ENCODE results near the gene ELMO1. TPM values are rescaled to one million over a fixed set of nuclear protein-coding genes. Genes with fewer than 3 reads are reported as not detected.

Gene ELMO1
- total RNA-seq, 1 donor from 2014 or later: not detected

DNA sequence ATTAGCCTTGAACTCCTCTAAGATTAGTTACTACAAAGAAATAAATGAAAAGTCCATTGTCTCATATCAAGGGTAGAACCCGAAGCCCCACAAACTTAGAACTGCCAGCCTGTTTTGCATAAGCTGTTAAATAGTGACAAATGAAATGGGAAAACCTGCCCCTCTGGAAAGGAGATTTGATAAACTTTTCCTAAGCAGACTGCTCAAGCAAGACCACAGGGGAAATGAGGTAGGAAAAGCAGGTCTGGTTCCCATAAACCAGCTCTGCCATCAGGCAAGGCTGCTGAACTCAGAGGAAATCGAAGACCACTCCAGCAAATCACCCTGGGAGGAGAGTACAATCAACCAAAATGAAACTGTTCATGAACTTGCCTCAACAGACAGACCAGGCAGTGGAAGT lies 542.8 kb downstream of the ELMO1 start:
- peaks cover 6% of the 10 kb centered on the region for H3K27me3 Mint-ChIP-seq (ENCODE audit: unreplicated experiment)
- no peaks in the 10 kb centered on the region for H3K36me3 Mint-ChIP-seq (ENCODE audit: unreplicated experiment)
- no peak overlapping the region for H3K4me3 Mint-ChIP-seq (ENCODE audit: unreplicated experiment)
- H3K9me3 Mint-ChIP-seq (ENCODE audit: unreplicated experiment): no peaks in the 10 kb centered on the region
- H3K4me1 Mint-ChIP-seq (ENCODE audit: unreplicated experiment): no peaks in the 10 kb centered on the region
- DNase-seq (ENCODE audit: extremely low spot score, unreplicated experiment): no peak
- no peak overlapping the region for H3K27ac Mint-ChIP-seq (ENCODE audit: unreplicated experiment)
- TF ChIP-seq CTCF (IDR thresholded peaks at IDR 0.05): no peak

- Mint-ChIP-seq H3K27ac (ENCODE audit: unreplicated experiment) (no peak overlapping the region), H3K36me3 (ENCODE audit: unreplicated experiment) (no peaks in the 10 kb centered on the region), H3K27me3 (ENCODE audit: unreplicated experiment) (peaks cover 6% of the 10 kb centered on the region), H3K4me1 (ENCODE audit: unreplicated experiment) (no peaks in the 10 kb centered on the region), H3K4me3 (ENCODE audit: unreplicated experiment) (no peak overlapping the region), H3K9me3 (ENCODE audit: unreplicated experiment) (no peaks in the 10 kb centered on the region)
- TF ChIP-seq CTCF (IDR thresholded peaks at IDR 0.05): no peak
- DNase-seq (ENCODE audit: extremely low spot score, unreplicated experiment): no peak
These were observed 543.9 kb downstream of the ELMO1 start for GRCh38 chr7:36904802-36905201.

DNA sequence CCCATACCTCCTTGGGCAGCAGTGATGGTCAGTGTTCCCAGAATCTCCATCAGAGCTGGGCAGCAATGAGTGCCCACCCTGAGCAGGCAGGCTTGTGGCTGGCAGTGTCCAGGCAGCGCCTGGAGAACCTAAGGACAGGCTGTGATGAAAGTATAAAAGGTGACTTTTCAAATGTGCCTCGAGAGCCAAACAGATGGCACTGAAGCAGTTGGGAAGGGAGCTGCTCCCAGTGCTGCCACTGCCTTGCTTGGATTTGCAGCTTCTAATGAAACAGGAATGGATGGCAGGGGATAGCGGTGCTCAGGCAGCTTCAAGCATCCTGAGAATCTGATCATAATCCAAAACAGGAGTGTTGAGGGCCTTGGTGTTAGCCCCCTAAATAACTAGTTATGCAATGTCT lies 544.6 kb downstream of the ELMO1 start:
- H3K4me3 Mint-ChIP-seq (ENCODE audit: unreplicated experiment): no peak overlapping the region
- no peaks in the 10 kb centered on the region for H3K9me3 Mint-ChIP-seq (ENCODE audit: unreplicated experiment)
- TF ChIP-seq CTCF (IDR thresholded peaks at IDR 0.05): no peak

GRCh38 chr7:36900988-36901710 lies 547.5 kb downstream of the ELMO1 start:
- Mint-ChIP-seq H3K9me3 (ENCODE audit: unreplicated experiment) (no peaks in the 10 kb centered on the region), H3K4me3 (ENCODE audit: unreplicated experiment) (no peak overlapping the region), H3K36me3 (ENCODE audit: unreplicated experiment) (no peaks in the 10 kb centered on the region), H3K27ac (ENCODE audit: unreplicated experiment) (no peak overlapping the region), H3K4me1 (ENCODE audit: unreplicated experiment) (no peaks in the 10 kb centered on the region), H3K27me3 (ENCODE audit: unreplicated experiment) (peaks cover 4% of the 10 kb centered on the region)
- TF ChIP-seq CTCF (IDR thresholded peaks at IDR 0.05): no peak
- no peak for DNase-seq (ENCODE audit: extremely low spot score, unreplicated experiment)

More for the DNA sequence above, 544.6 kb downstream of the ELMO1 start:
- Mint-ChIP-seq H3K36me3 (ENCODE audit: unreplicated experiment) (no peaks in the 10 kb centered on the region), H3K27me3 (ENCODE audit: unreplicated experiment) (peaks cover 6% of the 10 kb centered on the region), H3K4me1 (ENCODE audit: unreplicated experiment) (no peaks in the 10 kb centered on the region), H3K27ac (ENCODE audit: unreplicated experiment) (no peak overlapping the region)
- DNase-seq (ENCODE audit: extremely low spot score, unreplicated experiment): no peak

DNA sequence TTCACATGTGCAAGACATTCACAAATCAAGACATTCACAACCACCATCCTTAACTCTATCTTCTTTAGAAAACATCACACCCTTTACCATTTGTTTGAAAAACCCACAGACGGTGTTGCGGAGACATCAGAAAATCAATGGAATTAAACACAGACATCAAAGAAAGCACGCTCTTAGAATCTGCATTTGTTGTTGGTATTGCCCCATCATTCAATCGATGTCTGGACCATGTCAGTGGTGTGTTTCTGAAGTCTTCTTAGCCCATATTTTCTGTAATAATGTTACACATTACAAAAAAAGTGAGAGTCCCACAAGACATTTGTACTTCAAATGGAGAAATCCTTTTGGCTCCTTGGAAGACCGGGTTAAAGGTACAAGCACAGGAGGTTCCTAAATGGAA lies 550.5 kb downstream of the ELMO1 start:
- no peak for TF ChIP-seq CTCF (IDR thresholded peaks at IDR 0.05)
- Mint-ChIP-seq H3K9me3 (ENCODE audit: unreplicated experiment) (no peaks in the 10 kb centered on the region), H3K4me3 (ENCODE audit: unreplicated experiment) (no peak overlapping the region), H3K27me3 (ENCODE audit: unreplicated experiment) (no peaks in the 10 kb centered on the region), H3K4me1 (ENCODE audit: unreplicated experiment) (no peaks in the 10 kb centered on the region), H3K27ac (ENCODE audit: unreplicated experiment) (no peak overlapping the region), H3K36me3 (ENCODE audit: unreplicated experiment) (no peaks in the 10 kb centered on the region)
- no peak for DNase-seq (ENCODE audit: extremely low spot score, unreplicated experiment)
